Uterus (tissue), 2 donors: ENCODE measurements around the gene KCNAB2.

Experiments
- CTCF ChIP-seq, 4 experiments: fragments of 200-600 bp in 2 of 4; fragments of 450-650 bp in 2 of 4; sonication (generic) in 2 of 4; IDR thresholded peaks; one replicate each; pipeline ENCODE4 v1.5.1; 2016 to 2019; ENCODE audit warnings: antibody characterized with exemption in 4 of 4, mild to moderate bottlenecking in 2 of 4, moderate library complexity in 1 of 4
- POLR2A ChIP-seq, 2 donors: fragments of 450-650 bp; IDR thresholded peaks; one replicate each; pipeline ENCODE4 v1.6.1; 2016; ENCODE audit warnings: antibody characterized with exemption in 2 of 2, mild to moderate bottlenecking in 1 of 2, moderate library complexity in 1 of 2

- TF ChIP-seq CTCF (IDR thresholded peaks at IDR 0.05) (no peak), POLR2A (IDR thresholded peaks at IDR 0.05) (no peak)
Observed at GRCh38 chr1:6095511-6096242, 50.0 kb downstream of the KCNAB2 start.
